Cardiac fibroblast (primary cell): ENCODE measurements around the gene C19orf25.
A peak's percentile ranks its signal among the peaks of the same experiment; 100 is the strongest.

Experiments
- DNase-seq, 2 donors: peaks; one replicate each; pipeline versions ENCODE4 v3.0.0 to v3.0.0-alpha.2; 2010; ENCODE audit warnings: low read depth in 2 of 2
- H3K4me3 ChIP-seq, 2 donors: replicated peaks in 1 of 2; 1 replicate in 1 of 2; 2 replicates in 1 of 2; pipeline ENCODE4 v1.5.1; 2011; ENCODE audit warnings: low read depth in 2 of 2, low read length in 2 of 2, mild to moderate bottlenecking in 2 of 2, moderate library complexity in 1 of 2
- CTCF ChIP-seq: IDR thresholded peaks from one replicate; pipeline ENCODE4 v1.5.1; 2011; ENCODE audit warnings: low read depth, mild to moderate bottlenecking, low read length, inconsistent platforms

Gene C19orf25

GRCh38 chr19:1470305-1471009 lies 8.6 kb downstream of the C19orf25 start:
- no peak for DNase-seq
- peak overlapping the region; percentile 27 to 43 for H3K4me3 ChIP-seq
- no peak for TF ChIP-seq CTCF

GRCh38 chr19:1470055-1470304 lies 9.0 kb downstream of the C19orf25 start:
- TF ChIP-seq CTCF: no peak
- H3K4me3 ChIP-seq: peak overlapping the region; percentile 27 to 43
- no peak for DNase-seq

GRCh38 chr19:1469255-1470054 lies 9.6 kb downstream of the C19orf25 start:
- no peak for TF ChIP-seq CTCF
- no peak for DNase-seq
- H3K4me3 ChIP-seq: peak overlapping the region in 1 of 2 donors; percentile 43

- DNase-seq: peak in 1 of 2 donors; percentile 61
- TF ChIP-seq CTCF: no peak
- peak overlapping the region in 1 of 2 donors; percentile 33 for H3K4me3 ChIP-seq
These were observed 10.2 kb downstream of the C19orf25 start for GRCh38 chr19:1468821-1469254.

- peak overlapping the region in 1 of 2 donors; percentile 33 for H3K4me3 ChIP-seq
- DNase-seq: no peak
- TF ChIP-seq CTCF: no peak
These were observed 10.7 kb downstream of the C19orf25 start for GRCh38 chr19:1468274-1468820.

- TF ChIP-seq CTCF: no peak
- DNase-seq: no peak
- H3K4me3 ChIP-seq: peak overlapping the region in 1 of 2 donors; percentile 33
These were observed 11.3 kb downstream of the C19orf25 start for GRCh38 chr19:1467490-1468273.
